Activated CD8-positive, alpha-beta memory T cell treated with anti-CD3 and anti-CD28 coated beads, Interleukin-2, amount 50 U/mL, for 4 hours (primary cell): ENCODE results near the gene GALNT4.

Experiments used
- DNase-seq: peaks from one replicate; pipeline ENCODE4 v3.0.0-alpha.2; 2020

Gene GALNT4

DNA sequence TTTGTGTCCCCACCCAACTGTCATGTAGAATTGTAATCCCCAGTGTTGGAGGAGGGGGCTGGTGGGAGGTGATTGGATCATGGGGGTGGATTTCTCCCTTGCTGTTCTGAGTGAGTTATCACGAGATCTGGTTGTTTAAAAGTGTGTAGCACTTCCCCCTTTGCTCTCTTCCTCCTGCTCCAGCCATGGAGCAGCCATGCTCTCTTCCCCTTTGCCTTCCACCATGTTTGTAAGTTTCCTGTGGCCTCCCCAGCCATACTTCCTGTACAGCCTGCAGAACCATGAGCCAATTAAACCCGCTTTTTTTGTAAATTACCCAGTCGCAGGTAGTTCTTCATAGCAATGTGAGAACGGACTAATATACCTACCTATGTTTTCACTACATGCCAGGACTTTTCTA, 3.8 kb upstream of the GALNT4 start:
- no peak for DNase-seq

DNA sequence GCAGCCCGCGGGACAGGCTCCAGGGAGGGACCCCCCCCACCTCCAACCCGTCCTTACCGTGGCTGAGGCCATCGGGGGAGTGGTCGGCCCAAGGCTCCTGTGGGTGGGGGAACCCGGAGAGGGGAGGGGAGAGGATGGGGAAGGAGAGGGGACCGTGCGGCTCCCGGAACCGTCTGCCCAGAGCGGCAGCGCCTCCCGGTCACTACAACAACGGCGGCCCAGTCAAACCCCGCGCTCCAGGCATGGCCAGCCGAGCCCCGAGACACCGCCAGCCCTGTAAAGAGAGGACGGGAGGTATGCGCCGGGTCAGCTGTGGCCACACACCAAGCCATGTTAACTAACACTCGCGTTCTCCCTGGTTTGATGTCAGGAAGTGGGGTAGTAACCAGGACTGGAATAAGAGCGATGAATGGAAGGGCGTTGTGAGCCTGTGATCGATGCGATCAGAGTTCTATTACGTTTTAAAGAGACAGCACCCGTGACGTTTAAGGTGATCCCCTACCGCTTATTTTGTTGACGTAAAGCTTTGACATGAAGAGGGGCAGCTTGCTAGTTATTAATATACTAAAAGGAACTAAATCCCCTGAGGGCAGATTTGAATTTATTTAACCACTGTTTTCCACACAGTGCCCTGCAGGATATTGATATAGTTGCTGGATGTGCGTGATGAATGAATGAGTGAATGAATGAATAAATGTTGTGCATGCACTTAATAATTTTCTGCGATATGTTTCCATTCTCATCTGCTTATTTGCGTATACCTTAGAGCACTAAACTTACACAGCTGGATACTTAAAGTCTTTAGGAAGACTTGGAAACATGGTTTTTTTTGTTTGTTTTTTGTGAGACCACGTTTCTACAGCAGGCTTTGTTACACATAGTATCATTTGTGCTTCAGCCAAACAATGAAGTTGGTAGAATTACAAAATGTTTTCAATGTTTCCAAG, 1.5 kb upstream of the GALNT4 start, which contains the start of gene POC1B:
TSS of gene POC1B (minus strand) at position 224 of the 947 bp plus-strand sequence. CDS start at position 72, 152 bp downstream.
- peak; percentile 70 for DNase-seq

DNA sequence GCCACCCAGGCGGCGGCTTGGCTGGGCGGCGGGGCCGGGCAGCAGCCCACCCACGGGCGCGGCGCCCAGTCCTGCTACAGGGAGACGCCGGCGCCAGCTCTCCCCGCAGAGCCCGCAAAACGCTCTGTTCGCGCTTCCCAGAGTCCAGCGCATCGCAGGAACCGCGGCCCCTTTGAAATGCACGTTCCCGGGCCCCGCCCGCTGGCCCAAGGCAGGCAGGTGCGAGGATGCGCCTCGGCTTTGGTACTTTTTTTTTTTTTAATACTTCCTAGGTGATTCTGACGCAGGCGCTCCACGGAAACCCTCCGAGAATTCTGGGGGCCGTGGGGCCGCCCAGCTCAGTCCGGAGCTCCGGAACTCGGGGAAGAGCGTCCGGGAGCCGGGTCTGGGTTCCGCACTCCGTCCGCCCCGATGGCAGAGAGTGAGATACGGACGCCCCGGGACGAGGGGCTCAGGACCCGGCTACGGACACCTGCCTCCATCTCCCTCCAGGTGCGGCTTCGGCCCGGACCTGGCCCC, 768 bp upstream of the GALNT4 start:
- peak; percentile 49 for DNase-seq

DNA sequence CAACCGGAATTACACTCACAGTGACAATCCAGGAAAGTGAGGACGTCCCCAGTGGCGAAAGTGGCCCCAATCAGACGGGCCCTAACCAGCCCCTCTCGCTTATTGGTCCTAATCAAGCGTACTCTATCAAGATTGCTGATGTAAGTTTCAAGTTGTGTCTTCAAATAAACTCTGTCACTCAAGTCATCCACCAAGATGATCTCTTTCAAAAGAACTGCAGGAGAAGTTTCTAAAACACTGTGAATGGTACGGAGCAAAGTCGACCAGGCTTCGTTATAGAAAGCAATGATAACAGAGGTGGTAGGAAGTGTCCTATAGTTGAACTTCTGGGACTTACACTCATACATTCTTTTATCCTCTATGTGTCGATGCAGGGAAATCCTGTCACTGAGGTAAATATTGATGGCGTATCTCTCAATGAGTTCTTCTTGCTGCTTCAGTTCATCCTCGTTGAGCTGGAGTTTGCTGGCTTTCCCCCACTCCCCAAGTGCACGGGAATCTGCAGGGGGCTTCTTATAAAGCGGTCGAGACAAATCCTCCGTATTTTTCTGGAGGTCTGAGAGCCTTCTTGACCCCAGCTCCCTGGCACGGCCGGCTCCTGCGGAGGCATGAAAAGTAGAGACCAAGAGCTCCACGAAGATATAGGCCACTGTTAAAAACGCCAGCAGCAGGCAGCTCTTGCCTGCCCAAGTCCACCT, 604 bp downstream of the GALNT4 start:
- DNase-seq, result no peak

DNA sequence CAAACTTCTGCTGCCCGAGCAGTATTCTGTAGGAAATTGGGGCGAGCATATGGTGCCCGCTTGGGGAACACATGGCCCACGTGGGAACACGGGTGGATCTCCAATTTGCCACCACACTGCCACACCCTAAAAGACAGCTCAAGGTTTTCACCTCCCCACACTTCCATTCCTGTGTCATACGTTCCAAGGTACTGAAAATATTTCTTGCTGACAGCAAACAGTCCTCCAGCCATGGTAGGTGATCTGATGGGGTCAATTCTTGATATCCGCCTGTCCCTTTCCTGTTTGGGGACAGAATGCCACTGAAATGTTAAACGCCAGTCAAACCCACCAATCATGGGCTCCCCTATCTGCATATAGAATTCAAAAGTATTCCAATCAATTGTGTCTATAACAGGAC, 1.2 kb downstream of the GALNT4 start:
- DNase-seq, result no peak

DNA sequence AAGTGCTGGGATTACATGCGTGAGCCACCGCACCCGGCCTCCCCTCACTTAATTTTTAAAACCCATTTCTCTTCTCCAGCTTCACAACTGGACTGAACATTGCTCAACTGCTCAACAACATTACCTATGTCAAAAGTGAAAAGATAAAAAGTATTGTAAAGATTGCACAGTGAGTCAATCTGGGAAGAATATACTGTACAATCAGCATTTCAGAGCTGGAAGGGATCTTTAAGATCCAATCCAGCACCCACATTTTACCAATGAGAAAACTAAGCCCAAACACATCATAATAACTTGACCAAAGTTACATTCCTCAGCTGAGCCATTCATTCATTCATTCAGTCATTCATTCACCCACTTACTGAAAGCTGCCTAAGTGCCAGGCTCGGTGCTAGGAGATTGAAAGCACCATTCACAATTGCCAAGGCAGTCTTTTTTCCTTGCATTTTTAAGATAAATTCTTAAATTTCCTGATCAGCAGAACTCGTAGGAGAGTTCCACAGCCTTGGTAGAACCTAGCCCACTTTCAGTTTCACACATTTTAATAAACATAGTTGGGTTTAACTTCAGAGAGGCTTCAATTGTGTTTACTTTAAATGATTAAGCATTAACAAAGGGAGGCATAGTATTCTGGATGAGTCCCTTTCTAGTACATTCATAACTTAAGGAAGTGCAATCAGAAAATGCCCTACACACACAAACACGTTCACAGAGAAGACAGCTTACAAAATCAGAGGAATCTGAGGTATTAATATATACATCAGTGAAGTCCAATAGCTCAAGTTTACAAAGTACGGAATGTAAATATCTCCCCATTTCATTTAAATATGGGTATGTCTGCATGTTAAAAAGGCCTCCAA, 3.0 kb downstream of the GALNT4 start:
- no peak for DNase-seq

DNA sequence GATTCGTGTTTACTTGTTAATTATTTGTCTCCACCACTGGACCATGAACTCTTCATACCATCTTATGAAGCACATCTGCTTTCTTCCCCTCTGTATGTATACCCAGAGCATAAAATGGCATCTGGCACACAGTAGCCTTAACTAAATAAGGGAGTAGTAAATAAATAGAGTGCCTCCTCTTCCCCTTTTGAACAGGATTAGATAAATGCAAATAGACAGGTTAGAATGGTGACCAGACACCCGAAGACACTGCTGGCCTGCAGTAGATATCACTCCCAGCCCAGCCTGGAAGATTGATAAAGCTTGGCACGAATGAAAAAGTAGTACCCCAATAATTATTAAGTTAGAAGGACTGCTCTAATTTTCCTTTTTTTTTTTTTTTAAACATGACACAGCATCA, 6.9 kb downstream of the GALNT4 start:
- no peak for DNase-seq

DNA sequence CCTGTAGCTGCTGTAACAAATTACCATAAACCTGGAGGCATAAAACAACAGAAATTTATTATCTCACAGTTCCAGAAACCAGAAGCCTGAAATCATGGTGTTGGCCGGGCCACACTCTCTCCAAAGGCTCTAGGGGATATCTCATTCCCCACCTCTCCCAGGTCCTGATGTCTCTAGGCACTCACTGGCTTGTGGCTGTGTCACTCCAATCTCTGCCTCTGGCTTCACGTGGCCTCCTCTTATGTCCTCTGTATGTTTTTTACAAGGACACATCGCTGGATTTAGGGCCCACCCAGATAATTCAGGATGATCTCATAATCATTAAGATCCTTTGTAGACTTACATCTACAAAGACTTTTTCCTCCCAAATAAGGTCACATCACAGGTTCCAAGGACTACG, 8.0 kb downstream of the GALNT4 start:
- DNase-seq, result no peak

DNA sequence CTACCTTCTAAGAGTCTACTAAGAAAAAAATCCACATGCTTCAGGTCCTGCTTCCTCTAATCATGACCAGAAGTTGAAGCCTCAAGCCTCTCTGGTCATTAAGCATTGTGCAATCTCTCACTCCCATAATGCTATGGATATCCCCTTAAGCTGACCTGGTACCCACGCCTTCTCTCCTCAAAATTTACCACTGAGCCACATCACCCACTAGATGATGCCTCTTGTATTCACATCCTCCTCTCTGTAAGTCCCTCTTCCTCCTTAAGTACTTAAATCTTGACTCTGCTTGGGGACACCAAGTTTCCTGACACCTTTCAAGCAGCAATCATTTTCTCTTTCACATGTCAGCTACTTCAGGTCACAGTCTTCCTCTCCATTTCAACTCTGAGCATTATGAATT, 9.8 kb downstream of the GALNT4 start:
- DNase-seq, result no peak

DNA sequence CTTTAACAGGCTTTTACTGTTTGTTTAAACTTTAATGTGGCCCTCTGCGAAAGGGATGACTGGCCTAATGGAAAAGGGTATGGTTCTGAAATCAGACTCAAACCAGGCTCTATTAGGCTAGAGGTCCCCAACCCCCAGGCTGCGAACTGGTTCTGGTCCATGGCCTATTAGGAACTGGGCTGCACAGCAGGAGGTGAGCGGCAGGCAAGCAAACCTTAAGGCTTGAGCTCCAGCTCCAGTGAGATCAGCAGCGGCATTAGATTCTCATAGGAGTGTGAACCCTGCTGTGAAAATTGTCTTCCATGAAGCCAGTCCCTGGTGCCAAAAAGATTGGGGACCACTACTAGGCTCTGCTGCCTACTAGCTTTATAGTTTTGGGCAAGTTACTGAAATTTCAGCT, 11.1 kb downstream of the GALNT4 start:
- DNase-seq, result no peak

DNA sequence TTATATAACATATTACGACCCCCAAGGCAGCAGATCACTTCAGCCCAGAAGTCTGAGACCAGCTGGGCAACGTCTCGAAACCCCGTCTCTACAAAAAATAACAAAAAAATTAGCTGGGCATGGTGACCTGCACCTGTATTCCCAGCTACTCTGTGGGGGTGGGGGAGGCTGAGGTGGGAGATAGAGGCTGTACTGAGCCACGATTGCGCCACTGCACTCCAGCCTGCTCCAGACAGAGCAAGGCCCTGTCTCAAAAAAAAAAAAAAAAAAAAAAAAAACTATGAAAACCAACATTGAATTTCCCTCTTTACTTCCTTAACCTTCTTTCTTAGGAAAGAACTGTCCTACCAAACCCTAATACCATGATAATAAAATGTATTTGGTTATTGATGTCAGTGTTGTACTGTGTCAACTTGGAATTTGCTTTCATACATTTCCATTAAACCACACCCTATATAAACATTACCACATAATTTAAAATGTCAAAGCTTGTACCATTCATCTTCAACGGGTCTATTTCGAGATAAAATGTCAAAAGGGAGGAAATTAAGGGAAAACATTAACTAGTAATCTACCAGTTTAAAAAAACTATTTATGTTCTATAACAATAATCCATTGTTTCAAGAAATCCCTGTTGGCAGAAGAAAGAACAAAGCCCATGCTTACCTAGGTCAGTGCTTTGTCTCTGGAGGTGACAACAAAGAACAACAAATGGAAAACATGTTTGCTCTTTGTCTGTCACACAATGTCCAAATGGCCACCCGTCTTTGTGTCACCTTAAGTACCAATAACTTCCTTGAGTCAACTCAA, 17.4 kb downstream of the GALNT4 start:
- no peak for DNase-seq

DNA sequence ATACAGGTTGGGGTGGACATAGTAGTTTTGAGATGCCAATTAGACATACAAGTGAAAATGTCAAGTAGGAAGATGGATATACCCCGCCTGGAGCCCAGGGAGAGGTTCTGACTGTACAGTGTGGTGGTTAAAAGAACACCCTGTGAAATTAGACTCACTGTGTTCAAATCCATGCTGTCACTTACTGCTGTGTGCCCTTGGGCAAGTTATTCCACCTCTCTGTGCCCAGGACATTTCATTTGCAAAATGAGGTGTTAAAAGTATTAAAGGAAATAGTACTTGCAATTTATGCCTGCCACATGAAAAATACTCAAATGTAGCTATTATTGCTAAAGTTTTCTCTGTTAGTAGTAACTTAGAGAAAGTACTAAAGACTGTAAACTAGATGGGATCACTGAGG, 18.5 kb downstream of the GALNT4 start:
- no peak for DNase-seq

DNA sequence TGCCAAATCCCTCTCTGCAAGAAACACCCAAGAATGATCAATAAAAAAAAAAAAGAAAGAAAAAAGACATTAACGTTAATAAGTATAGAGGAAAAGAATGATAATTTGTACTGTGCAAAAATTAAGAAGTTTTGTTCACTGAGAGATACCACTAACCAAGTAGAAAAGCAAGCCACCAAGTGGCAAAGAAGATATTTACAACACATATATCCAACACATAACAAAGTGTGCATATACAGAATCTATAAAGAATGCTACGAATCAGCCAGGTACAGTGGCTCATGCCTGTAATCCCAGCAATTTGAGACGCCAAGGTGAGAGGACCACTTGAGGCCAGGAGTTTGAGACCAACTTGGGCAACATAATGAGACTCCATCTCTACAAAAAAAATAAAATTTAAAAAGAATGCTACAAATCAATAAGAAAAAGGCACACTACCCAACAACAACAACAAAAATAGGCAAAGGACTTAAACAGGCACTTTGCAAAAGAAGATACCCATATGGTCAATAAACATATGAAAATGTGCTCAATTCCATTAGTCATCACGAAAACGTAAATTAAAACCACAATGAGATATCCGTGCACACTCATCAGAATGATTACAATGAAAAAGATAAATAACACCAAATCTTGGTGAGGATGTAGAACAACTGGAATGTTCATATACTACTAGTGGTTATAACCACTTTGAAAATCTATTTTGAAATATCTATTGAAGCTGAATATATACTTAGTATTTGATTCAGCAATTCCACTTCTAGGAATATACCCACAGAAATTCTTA, 19.8 kb downstream of the GALNT4 start:
- DNase-seq, result no peak

DNA sequence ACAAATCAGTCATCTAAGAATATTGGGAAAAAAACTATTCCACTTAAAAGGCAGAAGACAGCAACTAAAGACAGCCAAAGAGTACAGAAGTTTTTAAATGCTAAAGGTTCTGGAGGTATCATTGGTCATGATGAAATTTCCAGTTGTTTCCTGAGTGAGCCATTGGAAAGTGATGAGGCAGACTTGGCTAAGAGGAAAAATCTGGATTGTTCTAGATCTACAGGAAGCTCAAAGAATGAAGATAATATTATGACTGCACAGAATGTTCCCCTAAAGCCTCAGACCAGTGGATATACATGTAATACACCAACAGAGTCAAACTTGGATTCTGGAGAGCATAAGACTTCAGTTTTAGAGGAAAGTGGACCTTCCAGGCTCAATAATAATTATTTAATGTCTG, 22.8 kb downstream of the GALNT4 start:
- DNase-seq, result no peak

DNA sequence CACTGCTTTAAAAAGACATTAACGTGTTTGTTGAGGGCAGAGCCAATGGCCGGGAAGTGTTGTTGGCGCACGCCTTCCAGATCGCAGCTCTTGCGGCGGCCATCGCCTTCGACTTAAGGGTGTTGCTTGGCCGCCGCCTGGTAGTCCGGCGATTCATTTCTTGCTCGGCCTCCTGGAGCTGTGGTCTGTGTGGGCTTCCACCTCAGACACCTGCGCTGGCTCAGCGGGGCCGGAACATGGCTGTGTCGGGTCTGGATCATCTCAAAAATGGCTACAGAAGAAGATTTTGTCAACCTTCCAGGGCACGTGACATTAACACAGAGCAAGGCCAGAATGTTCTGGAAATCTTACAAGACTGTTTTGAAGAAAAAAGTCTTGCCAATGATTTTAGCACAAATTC, 24.7 kb downstream of the GALNT4 start:
- no peak for DNase-seq

DNA sequence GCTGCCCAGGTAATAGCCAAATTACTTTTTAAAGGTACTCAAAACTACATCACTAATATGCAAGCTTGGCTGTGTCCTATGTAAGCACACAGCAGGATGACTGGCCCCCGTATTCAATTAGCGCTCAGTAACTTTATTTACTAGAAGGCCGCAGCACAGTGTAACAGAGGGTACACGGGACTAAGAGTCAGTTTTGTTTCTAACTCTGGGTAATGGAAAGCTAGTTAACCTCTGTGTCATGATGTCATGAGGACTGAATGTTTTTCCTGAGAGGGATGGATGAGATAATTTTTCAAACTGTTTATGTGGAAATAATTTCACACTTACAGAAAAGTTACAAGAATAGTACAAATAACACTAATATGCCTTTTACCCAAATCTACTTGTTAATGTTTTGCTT, 27.1 kb downstream of the GALNT4 start:
- DNase-seq, result no peak

DNA sequence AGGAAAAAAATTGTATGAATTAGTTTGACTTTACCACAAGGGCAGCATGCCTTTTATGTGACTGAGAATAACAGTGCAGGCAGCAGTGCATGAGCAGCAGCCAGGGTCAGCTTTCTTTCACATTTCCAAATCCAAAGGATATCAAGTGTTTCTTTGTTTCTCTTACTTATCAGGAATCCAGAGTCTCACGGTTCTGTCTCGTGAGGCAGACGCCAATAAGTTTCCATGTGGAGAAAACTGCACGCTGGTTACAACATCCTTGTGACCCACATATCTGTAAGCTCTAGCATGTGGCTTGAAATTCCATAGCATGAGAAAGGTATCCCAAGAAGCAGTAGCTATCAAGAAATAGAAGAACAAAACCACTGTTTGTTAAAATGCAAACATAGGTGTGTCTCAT, 27.6 kb downstream of the GALNT4 start:
- no peak for DNase-seq

DNA sequence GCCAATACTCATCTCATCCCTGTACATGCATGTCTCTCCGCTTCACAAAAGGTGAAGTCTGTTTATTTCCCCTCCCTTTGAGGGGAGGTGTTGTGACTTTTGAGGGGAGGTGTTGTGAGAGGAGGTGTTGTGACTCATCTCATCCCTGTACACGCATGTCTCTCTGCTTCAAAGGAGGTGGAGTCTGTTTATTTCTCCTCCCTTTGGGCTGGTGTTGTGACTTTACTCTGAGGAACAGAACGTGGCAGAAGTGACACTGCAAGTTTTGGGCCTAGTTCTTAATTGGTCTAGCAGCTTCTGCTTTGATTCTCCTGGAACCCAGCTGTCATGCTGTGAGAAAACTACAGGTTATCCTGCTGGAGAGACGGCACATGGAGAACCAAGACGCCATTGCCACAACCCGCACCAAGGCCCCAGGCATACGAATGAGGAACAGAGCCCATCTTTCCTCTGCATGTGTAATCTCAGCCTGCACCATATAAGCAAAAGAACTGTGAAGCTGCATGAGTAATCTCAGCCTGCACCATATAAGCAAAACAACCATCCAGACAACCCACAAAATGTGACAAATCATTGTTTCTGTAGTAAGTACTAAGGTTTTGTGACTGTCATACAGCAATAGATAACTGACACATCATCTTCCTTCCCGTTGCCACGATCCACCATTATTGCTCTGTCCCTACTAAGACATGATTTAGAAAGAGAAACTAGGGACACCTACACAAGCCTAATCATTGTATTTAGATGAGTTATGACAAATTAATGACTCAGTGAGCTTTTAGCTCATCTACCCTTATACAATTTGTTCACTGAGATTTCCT, 30.0 kb downstream of the GALNT4 start:
- no peak for DNase-seq

DNA sequence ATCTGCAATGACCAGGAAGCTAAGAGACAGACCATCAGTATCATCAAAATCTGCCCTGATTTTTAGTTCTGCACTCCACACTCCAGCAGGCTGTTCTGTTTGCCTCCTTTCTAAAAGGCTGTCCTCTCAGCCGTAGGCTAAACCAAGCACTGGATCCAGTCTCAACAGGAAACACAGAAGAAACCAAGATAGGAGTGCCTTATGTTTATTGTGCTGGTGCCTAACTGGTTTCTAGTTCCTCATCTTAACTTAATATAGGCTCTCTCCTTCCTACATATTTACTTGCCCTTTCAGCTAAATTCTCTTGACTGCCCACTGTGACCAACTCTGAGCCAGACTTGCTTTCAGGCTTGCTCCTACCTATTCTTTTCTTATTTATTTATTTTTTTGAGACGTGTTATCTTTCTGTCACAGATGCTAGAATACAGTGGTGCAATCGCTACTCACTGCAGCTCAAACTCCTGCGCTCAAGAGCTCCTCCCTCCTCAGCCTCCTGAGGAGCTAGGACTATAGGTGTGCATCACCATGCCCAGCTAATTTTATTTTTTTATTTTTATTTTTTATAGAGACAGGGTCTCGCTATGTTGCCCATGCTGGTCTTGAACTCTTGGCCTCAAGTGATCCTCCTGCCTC, 30.8 kb downstream of the GALNT4 start:
- DNase-seq, result no peak

DNA sequence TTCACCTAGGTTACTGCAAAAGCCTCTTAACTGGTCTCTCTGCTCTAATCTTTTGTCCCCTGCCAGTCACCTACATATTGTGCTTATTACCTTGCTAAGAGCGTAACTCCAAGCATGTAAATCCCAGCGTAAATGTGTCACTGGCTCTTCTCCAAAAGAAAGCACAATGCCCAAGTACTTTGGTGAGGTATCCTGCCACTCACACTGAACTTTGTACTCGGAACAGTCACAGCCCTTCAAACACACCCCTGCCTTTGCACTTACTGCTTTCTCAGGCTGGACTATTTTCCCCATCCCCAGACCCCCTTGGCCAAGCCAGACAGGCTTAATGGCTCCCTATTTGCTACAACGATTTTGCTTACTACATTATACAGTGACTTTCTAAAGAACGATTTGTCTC, 31.7 kb downstream of the GALNT4 start:
- no peak for DNase-seq
